SK-N-SH (cell line): ENCODE measurements around the gene GEMIN7. TPM values are rescaled to one million over a fixed set of nuclear protein-coding genes. Genes with fewer than 3 reads are reported as not detected.

Experiments
- CTCF ChIA-PET: fragments of 300-600, 350-600 bp; formaldehyde crosslinking; extraction: SDS; loops from one replicate; lab custom pipeline; 2021; lab: Yijun Ruan, JAX
- POLR2A ChIA-PET: fragments of 350-600 bp; sonication (Branson Sonifier 250); formaldehyde crosslinking; extraction: SDS; loops from one replicate; lab custom pipeline; 2020; ENCODE audit warnings: antibody characterized with exemption, inconsistent platforms; lab: Yijun Ruan, JAX
- DNase-seq: peaks from one replicate; pipeline ENCODE4 v3.0.0; 2012
- H2AFZ ChIP-seq: fragments of 200-600 bp; sonication (generic); 2 replicates; pipeline ENCODE4 v1.8.1; 2016; ENCODE audit warnings: antibody characterized with exemption, mild to moderate bottlenecking, low read depth
- H3F3A ChIP-seq: fragments of 200-600 bp; sonication (generic); replicated peaks from 2 replicates; pipeline ENCODE3; 2016; ENCODE audit warnings: antibody characterized with exemption, mild to moderate bottlenecking; ENCODE audit not compliant: insufficient read depth
- H3K27ac ChIP-seq, 2 experiments: fragments of 200-500 bp in 1 of 2; fragments of 200-600 bp in 1 of 2; sonication (Bioruptor generic) in 1 of 2; sonication (generic), shearing (Covaris generic) in 1 of 2; 2 replicates each; pipeline versions ENCODE4 v1.5.1 to v1.6.1; 2014 to 2016; ENCODE audit warnings: low read depth in 2 of 2, inconsistent platforms in 1 of 2, low read length in 1 of 2, mild to moderate bottlenecking in 1 of 2, mixed read lengths in 1 of 2
- H3K27me3 ChIP-seq: fragments of 200-600 bp; sonication (generic), shearing (Covaris generic); 2 replicates; pipeline ENCODE4 v1.6.1; 2016; ENCODE audit warnings: mixed run types; ENCODE audit not compliant: insufficient read depth
- H3K36me3 ChIP-seq, 2 experiments: fragments of 200-500 bp in 1 of 2; fragments of 200-600 bp in 1 of 2; sonication (Bioruptor generic) in 1 of 2; sonication (generic) in 1 of 2; replicated peaks in 1 of 2; 2 replicates each; pipeline versions ENCODE3 to v1.5.1; 2014 to 2016; ENCODE audit warnings: low read length in 1 of 2, mild to moderate bottlenecking in 1 of 2; ENCODE audit not compliant: insufficient read depth in 2 of 2, control insufficient read depth in 1 of 2
- H3K4me1 ChIP-seq, 2 experiments: fragments of 200-500 bp in 1 of 2; fragments of 200-600 bp in 1 of 2; sonication (Bioruptor generic) in 1 of 2; sonication (generic), shearing (Covaris generic) in 1 of 2; 2 replicates each; pipeline versions ENCODE4 v1.5.1 to v1.6.1; 2014 to 2016; ENCODE audit warnings: low read depth in 1 of 2, low read length in 1 of 2, mixed run types in 1 of 2; ENCODE audit not compliant: insufficient read depth in 2 of 2, control insufficient read depth in 1 of 2
- H3K4me2 ChIP-seq: fragments of 200-600 bp; sonication (generic), shearing (Covaris generic); 2 replicates; pipeline ENCODE4 v1.6.1; 2017; ENCODE audit warnings: mixed run types
- H3K4me3 ChIP-seq, 2 experiments: fragments of 200-500 bp in 1 of 2; fragments of 200-600 bp in 1 of 2; sonication (Bioruptor generic) in 1 of 2; sonication (generic), shearing (Covaris generic) in 1 of 2; 2 replicates each; pipeline versions ENCODE4 v1.5.1 to v1.8.1; 2014 to 2016; ENCODE audit warnings: low read depth in 2 of 2, inconsistent platforms in 1 of 2, low read length in 1 of 2, mild to moderate bottlenecking in 1 of 2, mixed read lengths in 1 of 2, moderate library complexity in 1 of 2
- H3K79me2 ChIP-seq: fragments of 200-600 bp; sonication (generic); 2 replicates; pipeline ENCODE4 v1.8.1; 2017; ENCODE audit warnings: mild to moderate bottlenecking; ENCODE audit not compliant: insufficient read depth
- H3K9ac ChIP-seq: fragments of 200-600 bp; sonication (generic); 2 replicates; pipeline ENCODE4 v1.6.1; 2017; ENCODE audit warnings: mixed run types
- H3K9me2 ChIP-seq: fragments of 200-600 bp; sonication (generic); 2 replicates; pipeline ENCODE4 v1.6.1; 2017; ENCODE audit warnings: mixed run types
- H3K9me3 ChIP-seq: fragments of 200-600 bp; sonication (generic); 2 replicates; pipeline ENCODE4 v1.6.1; 2017; ENCODE audit warnings: mixed run types, mild to moderate bottlenecking, moderate library complexity
- H4K20me1 ChIP-seq: fragments of 200-600 bp; sonication (generic); 2 replicates; pipeline ENCODE4 v1.6.1; 2017; ENCODE audit warnings: mild to moderate bottlenecking, mixed run types; ENCODE audit not compliant: insufficient read depth
- CHD2 ChIP-seq: fragments of 150-350 bp; IDR thresholded peaks from 2 replicates; pipeline ENCODE4 v1.6.1; 2018; ENCODE audit warnings: low read length; ENCODE audit not compliant: partially characterized antibody
- ELF1 ChIP-seq: IDR thresholded peaks from 2 replicates; pipeline ENCODE4 v1.4.0; 2012
- GATA2 ChIP-seq: sonication (generic); formaldehyde crosslinking; IDR thresholded peaks from 2 replicates; pipeline ENCODE4 v1.5.0; 2020; ENCODE audit warnings: mild to moderate bottlenecking, missing genetic modification reagents
- MEF2A ChIP-seq: IDR thresholded peaks from 2 replicates; pipeline ENCODE4 v1.4.0; 2012; ENCODE audit warnings: low read depth, borderline replicate concordance
- NRF1 ChIP-seq: IDR thresholded peaks from 2 replicates; pipeline ENCODE4 v1.6.1; 2012; ENCODE audit warnings: low read depth, mild to moderate bottlenecking, low read length
- RAD21 ChIP-seq: IDR thresholded peaks from 2 replicates; pipeline ENCODE4 v1.6.1; 2012; ENCODE audit warnings: mild to moderate bottlenecking, low read length
- RFX5 ChIP-seq: IDR thresholded peaks from 2 replicates; pipeline ENCODE4 v1.6.1; 2012; ENCODE audit warnings: mild to moderate bottlenecking, improper control_type of control experiment, low read length
- SIN3A ChIP-seq: IDR thresholded peaks from 2 replicates; pipeline ENCODE4 v1.6.1; 2012; ENCODE audit warnings: low read depth, mild to moderate bottlenecking, low read length, moderate library complexity, borderline replicate concordance
- SMC3 ChIP-seq: IDR thresholded peaks from 2 replicates; pipeline ENCODE4 v1.6.1; 2012; ENCODE audit warnings: low read depth, low read length, improper control_type of control experiment
- TAF1 ChIP-seq: IDR thresholded peaks from 2 replicates; pipeline ENCODE4 v1.6.1; 2012; ENCODE audit warnings: low read depth, mild to moderate bottlenecking, low read length, moderate library complexity, borderline replicate concordance
- TCF12 ChIP-seq: IDR thresholded peaks from 2 replicates; pipeline ENCODE4 v1.4.0; 2012
- YY1 ChIP-seq: IDR thresholded peaks from 2 replicates; pipeline ENCODE4 v1.4.0; 2012; ENCODE audit warnings: low read depth, mild to moderate bottlenecking
- WGBS: methylation state at CpG from one replicate; pipeline ENCODE4 v1.1.6; 2017; ENCODE audit warnings: low lambda C conversion rate; 5-methylcytosine and 5-hydroxymethylcytosine counted together
- polyA plus RNA-seq, 3 experiments: library from polyadenylated mRNA; depleted of rRNA; stranded (reverse); fragments of >200 nt; gene quantifications; 2 replicates each; pipeline ENCODE4 v1.2.3, GENCODE V29; 2012
- TF ChIP-seq, protein P1 (sequence below): fragments of 150-350 bp; IDR thresholded peaks from 2 replicates; pipeline ENCODE4 v1.6.1; 2016; ENCODE audit warnings: mild to moderate bottlenecking, low read depth, low read length
- TF ChIP-seq, protein P2 (sequence below): fragments of 200-600 bp; sonication (generic); IDR thresholded peaks from 2 replicates; pipeline ENCODE4 v1.6.1; 2017; ENCODE audit warnings: antibody characterized with exemption, mild to moderate bottlenecking, moderate library complexity

GEMIN7 gene
- polyA plus RNA-seq, 1 of the 3 experiments (the other 2 are of a cell fraction): 28.7 TPM

DNA sequence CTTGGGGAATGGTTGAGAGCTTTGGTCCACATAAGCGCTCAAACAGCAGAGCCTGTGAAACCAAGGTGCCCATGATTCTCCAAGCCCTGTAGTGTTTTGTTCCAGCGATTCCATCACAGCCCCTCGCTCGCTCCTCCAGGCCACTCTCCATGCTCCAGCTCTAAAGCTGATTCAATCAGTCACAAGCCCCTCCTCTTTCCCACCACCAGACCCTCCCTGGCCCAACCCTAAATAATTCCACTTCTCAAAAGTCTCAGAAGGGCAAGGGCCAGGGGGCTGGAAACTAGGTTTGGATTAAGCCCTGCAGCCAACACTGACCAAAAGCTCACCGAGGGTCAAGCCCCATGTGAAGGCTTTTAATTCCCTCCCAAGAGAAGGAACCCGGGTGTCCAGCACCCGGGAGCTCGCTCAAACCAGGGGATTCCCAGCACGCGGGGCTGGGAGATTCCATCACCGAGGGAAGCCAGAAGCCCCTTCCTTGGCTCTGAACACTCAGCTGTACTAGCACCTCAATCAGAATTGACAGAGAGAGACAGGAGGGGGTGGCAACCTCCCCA lies 4.2 kb upstream of the GEMIN7 start (continued):
- no peak for TF ChIP-seq ELF1
- no peak for TF ChIP-seq YY1

DNA sequence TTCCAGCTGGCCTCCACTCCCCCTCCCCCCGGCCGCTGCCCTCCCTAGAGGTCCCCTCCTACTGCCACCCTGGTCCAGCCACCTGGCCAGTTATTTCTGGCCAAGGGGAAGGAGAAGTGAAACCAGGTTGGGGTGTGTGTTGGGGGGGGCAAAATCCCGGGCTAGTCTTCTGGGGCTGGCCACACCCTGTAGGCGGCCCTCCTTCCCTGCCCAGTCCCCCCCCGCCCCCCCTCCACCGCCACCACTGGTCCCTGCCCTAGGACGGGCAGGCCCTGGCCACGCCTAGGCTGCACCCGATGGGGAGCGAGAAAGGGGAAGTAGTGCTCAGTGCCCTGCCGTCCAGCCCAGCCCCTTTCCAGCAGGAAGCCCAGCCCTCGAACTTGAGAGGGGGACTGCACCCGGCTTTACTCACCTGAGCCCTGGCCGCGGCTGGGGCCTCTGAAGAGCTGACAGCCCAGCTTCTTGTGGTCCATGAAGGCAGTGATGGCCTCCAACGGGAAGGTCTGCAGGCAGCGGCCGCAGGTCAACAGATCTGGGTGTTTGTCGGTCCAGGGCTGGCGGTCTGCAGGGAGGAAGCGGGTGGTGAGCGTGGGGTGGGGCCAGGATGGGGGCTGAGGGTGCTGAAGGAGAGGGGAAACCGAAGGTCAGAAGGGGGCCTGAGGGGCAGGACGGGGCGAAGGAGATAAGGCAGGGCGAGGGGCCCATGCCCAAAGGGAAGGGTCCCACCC lies 3.6 kb upstream of the GEMIN7 start:
- Histone ChIP-seq H2AFZ (no peak overlapping the region), H3K4me3 (no peak overlapping the region), H4K20me1 (no peaks in the 10 kb centered on the region), H3K27me3 (no peaks in the 10 kb centered on the region), H3K4me1 (peaks cover 0 to 9% of the 10 kb centered on the region in 2 experiments; a peak in 1 of 4 replicates), H3K36me3 (peaks cover 0 to 12% of the 10 kb centered on the region in 2 experiments), H3K79me2 (peaks cover 14% of the 10 kb centered on the region), H3K9me2 (no peaks in the 10 kb centered on the region), H3K4me2 (no peak overlapping the region), H3K27ac (no peak overlapping the region), H3K9ac (no peak overlapping the region), H3F3A (peaks cover 8% of the 10 kb centered on the region), H3K9me3 (no peaks in the 10 kb centered on the region)
- 83% methylated on average over 16 of the region's 26 CpGs for WGBS
- no peak for DNase-seq
- TF ChIP-seq, protein P1, sequence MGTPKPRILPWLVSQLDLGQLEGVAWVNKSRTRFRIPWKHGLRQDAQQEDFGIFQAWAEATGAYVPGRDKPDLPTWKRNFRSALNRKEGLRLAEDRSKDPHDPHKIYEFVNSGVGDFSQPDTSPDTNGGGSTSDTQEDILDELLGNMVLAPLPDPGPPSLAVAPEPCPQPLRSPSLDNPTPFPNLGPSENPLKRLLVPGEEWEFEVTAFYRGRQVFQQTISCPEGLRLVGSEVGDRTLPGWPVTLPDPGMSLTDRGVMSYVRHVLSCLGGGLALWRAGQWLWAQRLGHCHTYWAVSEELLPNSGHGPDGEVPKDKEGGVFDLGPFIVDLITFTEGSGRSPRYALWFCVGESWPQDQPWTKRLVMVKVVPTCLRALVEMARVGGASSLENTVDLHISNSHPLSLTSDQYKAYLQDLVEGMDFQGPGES: no peak
- TF ChIP-seq SIN3A: no peak
- no peak for TF ChIP-seq TAF1
- no peak for TF ChIP-seq NRF1
- TF ChIP-seq GATA2 (CRISPR knock-in tag): no peak
- no peak for TF ChIP-seq TCF12
- no peak for TF ChIP-seq MEF2A
- TF ChIP-seq SMC3: no peak
- no peak for TF ChIP-seq ELF1
- no peak for TF ChIP-seq RFX5
- TF ChIP-seq RAD21: no peak
- TF ChIP-seq, protein P2, sequence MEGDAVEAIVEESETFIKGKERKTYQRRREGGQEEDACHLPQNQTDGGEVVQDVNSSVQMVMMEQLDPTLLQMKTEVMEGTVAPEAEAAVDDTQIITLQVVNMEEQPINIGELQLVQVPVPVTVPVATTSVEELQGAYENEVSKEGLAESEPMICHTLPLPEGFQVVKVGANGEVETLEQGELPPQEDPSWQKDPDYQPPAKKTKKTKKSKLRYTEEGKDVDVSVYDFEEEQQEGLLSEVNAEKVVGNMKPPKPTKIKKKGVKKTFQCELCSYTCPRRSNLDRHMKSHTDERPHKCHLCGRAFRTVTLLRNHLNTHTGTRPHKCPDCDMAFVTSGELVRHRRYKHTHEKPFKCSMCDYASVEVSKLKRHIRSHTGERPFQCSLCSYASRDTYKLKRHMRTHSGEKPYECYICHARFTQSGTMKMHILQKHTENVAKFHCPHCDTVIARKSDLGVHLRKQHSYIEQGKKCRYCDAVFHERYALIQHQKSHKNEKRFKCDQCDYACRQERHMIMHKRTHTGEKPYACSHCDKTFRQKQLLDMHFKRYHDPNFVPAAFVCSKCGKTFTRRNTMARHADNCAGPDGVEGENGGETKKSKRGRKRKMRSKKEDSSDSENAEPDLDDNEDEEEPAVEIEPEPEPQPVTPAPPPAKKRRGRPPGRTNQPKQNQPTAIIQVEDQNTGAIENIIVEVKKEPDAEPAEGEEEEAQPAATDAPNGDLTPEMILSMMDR: no peak
- no peak for TF ChIP-seq CHD2
- ChIA-PET CTCF (interaction anchor here (0.9 kb wide), 1 partner anchor 16 kb away, joined by 3 read pairs; no protein-coding TSS in a partner anchor), POLR2A (no interaction called here)
